Right ventricle myocardium inferior (tissue), 1 donor: ENCODE data around the gene PLEKHG2. TPM values are rescaled to one million over a fixed set of nuclear protein-coding genes. Genes with fewer than 3 reads are reported as not detected.
"Not testable (repeated sequence)": the region's sequence is repeated elsewhere in the genome, so short reads cannot be mapped to it uniquely, and the experiment has no call there.

Experiments
- ATAC-seq: fragments of 200-7000 bp; cut with Tn5 transposase; one replicate; pipeline ENCODE4 v1.9.1; 2020; ENCODE audit warnings: mild to moderate bottlenecking, moderate library complexity
- DNase-seq: peaks from one replicate; pipeline ENCODE4 v3.0.0; 2021; ENCODE audit errors: missing footprints
- intact Hi-C: fragments of 100-400 bp; cut with DNase I; formaldehyde crosslinking; loops from one replicate; pipeline ENCODE4 v1.11.0; 2022
- total RNA-seq: library from RNA; stranded (reverse); fragmentation: NEBNext Ultra II Directional; extraction: Animal tissue kit (Norgen Biotek cat#: 25700); gene quantifications from one replicate; pipeline ENCODE4 v1.2.1, GENCODE V29; 2021
- donor health status: DM: no; HTN: yes; CAD: no; lungs with severe emphysema.

The PLEKHG2 gene
- total RNA-seq, 1 donor from 2014 or later = 10.4 TPM

GRCh38 chr19:39430675-39431593, 18.5 kb downstream of the PLEKHG2 start:
- DNase-seq (no peak), ATAC-seq (no peak)
- intact Hi-C loops = loop anchor here (5.0 kb wide), 1 partner anchor 39 kb away; the partner anchor contains the start of genes MED29 and PAF1

GRCh38 chr19:39432677-39433025, 20.2 kb downstream of the PLEKHG2 start:
- no peak for ATAC-seq
- no peak for DNase-seq
- intact Hi-C loops = loop anchor here (5.0 kb wide), 1 partner anchor 40 kb away; the partner anchor contains the start of genes MED29 and PAF1

GRCh38 chr19:39433480-39434079, 21.1 kb downstream of the PLEKHG2 start:
- ATAC-seq = no peak
- intact Hi-C loops = loop anchor here (2.0 to 5.0 kb wide), 2 partner anchors 21 to 41 kb away; partner anchors contain the start of genes MED29, PAF1 and PLEKHG2
- DNase-seq = no peak

- no peak for ATAC-seq
- intact Hi-C loops = loop anchor here (2.0 to 5.0 kb wide), 2 partner anchors 22 to 42 kb away; partner anchors contain the start of genes MED29, PAF1 and PLEKHG2
Observed at GRCh38 chr19:39434123-39435076, 21.9 kb downstream of the PLEKHG2 start.

GRCh38 chr19:39435499-39436349, 23.3 kb downstream of the PLEKHG2 start, which contains the start of gene RPS16:
TSS of gene RPS16 (minus strand) at chr19:39435949. CDS start at chr19:39435895, 54 bp downstream.
- intact Hi-C loops = loop anchor here (1.0 to 2.0 kb wide), 2 partner anchors 10 to 23 kb away; partner anchors contain the start of genes PLEKHG2 and SUPT5H
- peak; percentile 99 for ATAC-seq
- peak; percentile 99 for DNase-seq

More at GRCh38 chr19:39434123-39435076, 21.9 kb downstream of the PLEKHG2 start:
- DNase-seq = no peak

- DNase-seq (no peak), ATAC-seq (no peak)
- intact Hi-C loops = loop anchor here (1.0 kb wide), 1 partner anchor 9 kb away; the partner anchor contains the start of gene SUPT5H
Observed at GRCh38 chr19:39436350-39436716, 23.9 kb downstream of the PLEKHG2 start.

GRCh38 chr19:39438270-39438934, 25.9 kb downstream of the PLEKHG2 start:
- intact Hi-C loops = no loop called here
- DNase-seq = no peak
- ATAC-seq = no peak

GRCh38 chr19:39444598-39445195, 32.2 kb downstream of the PLEKHG2 start:
- no peak for ATAC-seq
- peak; percentile 61 for DNase-seq
- intact Hi-C loops = loop anchor here (1.0 to 10.0 kb wide), 5 partner anchors 8 to 228 kb away; partner anchors contain the start of genes EID2B, MED29, PAF1 and TIMM50

- DNase-seq (peak; percentile 98), ATAC-seq (peak; percentile 98)
- intact Hi-C loops = loop anchor here (1.0 to 10.0 kb wide), 4 partner anchors 9 to 89 kb away; partner anchors contain the start of genes EID2B, MED29, PAF1 and TIMM50
Observed at GRCh38 chr19:39445196-39446111, 33.0 kb downstream of the PLEKHG2 start, which contains the start of gene SUPT5H. TSS of gene SUPT5H (plus strand) at chr19:39445582. CDS start at chr19:39445891, 309 bp downstream.

GRCh38 chr19:39446365-39447084, 34.1 kb downstream of the PLEKHG2 start:
- intact Hi-C loops = loop anchor here (10.0 kb wide), 1 partner anchor 88 kb away; the partner anchor contains the start of gene EID2B
- no peak for DNase-seq
- no peak for ATAC-seq

- ATAC-seq = no peak
- DNase-seq = no peak
- intact Hi-C loops = loop anchor here (10.0 kb wide), 1 partner anchor 87 kb away; the partner anchor contains the start of gene EID2B
Observed at GRCh38 chr19:39448271-39448670, 35.8 kb downstream of the PLEKHG2 start.

- ATAC-seq (no peak), DNase-seq (no peak)
- intact Hi-C loops = loop anchor here (10.0 kb wide), 1 partner anchor 86 kb away; the partner anchor contains the start of gene EID2B
Observed at GRCh38 chr19:39449116-39449797, 36.8 kb downstream of the PLEKHG2 start.

GRCh38 chr19:39451257-39451656, 38.8 kb downstream of the PLEKHG2 start:
- DNase-seq, intact Hi-C loops, ATAC-seq: not testable (repeated sequence)

GRCh38 chr19:39463403-39463802, 50.9 kb downstream of the PLEKHG2 start:
- DNase-seq (no peak), ATAC-seq (no peak)
- intact Hi-C loops = no loop called here
